K562 (cell line): ENCODE data around the gene GPR37L1. TPM values are rescaled to one million over a fixed set of nuclear protein-coding genes. Genes with fewer than 3 reads are reported as not detected.
A peak's percentile ranks its signal among the peaks of the same experiment; 100 is the strongest.

Experiments
- C11orf30 ChIP-seq: fragments of 450-650 bp; IDR thresholded peaks from 2 replicates; pipeline ENCODE4 v1.6.1; 2016; ENCODE audit warnings: low read depth, mild to moderate bottlenecking
- CC2D1A ChIP-seq: fragments of 450-650 bp; IDR thresholded peaks from 2 replicates; pipeline ENCODE4 v1.6.1; 2017; ENCODE audit warnings: mild to moderate bottlenecking
- FOXM1 ChIP-seq, 2 experiments: fragments of 450-650 bp in 1 of 2; sonication (generic) in 1 of 2; formaldehyde crosslinking in 1 of 2; IDR thresholded peaks; 2 replicates each; pipeline versions ENCODE4 v1.6.1 to v1.9.0; 2017 to 2022; ENCODE audit warnings: low read depth in 2 of 2, mild to moderate bottlenecking in 2 of 2, missing genetic modification reagents in 1 of 2, moderate library complexity in 1 of 2
- GATAD2A ChIP-seq: fragments of 450-650 bp; IDR thresholded peaks from 2 replicates; pipeline ENCODE4 v1.6.1; 2017
- HDAC2 ChIP-seq: fragments of 450-650 bp; IDR thresholded peaks from 2 replicates; pipeline ENCODE4 v1.6.1; 2016; ENCODE audit warnings: mild to moderate bottlenecking
- HDAC6 ChIP-seq: IDR thresholded peaks from 2 replicates; pipeline ENCODE4 v1.6.1; 2012; ENCODE audit warnings: low read depth, mild to moderate bottlenecking, control low read depth, inconsistent platforms, low read length, moderate library complexity
- NRF1 ChIP-seq, 2 experiments: fragments of 450-650 bp; IDR thresholded peaks in 1 of 2; conservative IDR thresholded peaks in 1 of 2; 2 replicates each; pipeline ENCODE4 v1.6.1; 2014; ENCODE audit warnings: mild to moderate bottlenecking in 2 of 2
- SMAD2 ChIP-seq: fragments of 150-350 bp; IDR thresholded peaks from 2 replicates; pipeline ENCODE4 v1.6.1; 2014; ENCODE audit warnings: low read depth, mild to moderate bottlenecking, low read length
- SP1 ChIP-seq: sonication (generic); formaldehyde crosslinking; IDR thresholded peaks from 2 replicates; pipeline ENCODE4 v1.8.1; 2022; ENCODE audit warnings: mild to moderate bottlenecking, missing genetic modification reagents
- TCF7L2 ChIP-seq: fragments of 150-350 bp; IDR thresholded peaks from 2 replicates; pipeline ENCODE4 v1.6.1; 2016; ENCODE audit warnings: low read depth, mild to moderate bottlenecking, low read length, moderate library complexity
- TSC22D4 ChIP-seq: fragments of 450-650 bp; IDR thresholded peaks from 2 replicates; pipeline ENCODE4 v1.6.1; 2016; ENCODE audit warnings: missing genetic modification characterization, missing biosample characterization, control low read depth
- XRCC5 ChIP-seq: fragments of 200-400 bp; formaldehyde crosslinking; IDR thresholded peaks from 2 replicates; pipeline ENCODE4 v1.6.1; 2017; ENCODE audit warnings: low read depth, mild to moderate bottlenecking, low read length
- ZFX ChIP-seq: sonication (generic); formaldehyde crosslinking; IDR thresholded peaks from 2 replicates; pipeline ENCODE4 v1.8.0; 2022; ENCODE audit warnings: mild to moderate bottlenecking, missing genetic modification reagents, moderate library complexity
- ZNF121 ChIP-seq: sonication (generic); formaldehyde crosslinking; conservative IDR thresholded peaks from 2 replicates; pipeline ENCODE4 v1.8.0; 2022; ENCODE audit warnings: missing genetic modification reagents
- polyA plus RNA-seq, 8 experiments: library from polyadenylated mRNA; depleted of rRNA in 4 of 8; stranded (reverse) in 5 of 8; unstranded in 3 of 8; fragments of >200 nt; fragmentation: Nextera tagmentation in 2 of 8; fragmentation: Illumina TruSeq in 1 of 8; extraction: Ambion mirVana in 2 of 8; extraction: Trizol in 1 of 8; gene quantifications; 2 replicates each; pipeline versions ENCODE4 v1.2.1 to v1.2.3, GENCODE V29; 2011 to 2014; ENCODE audit warnings: inconsistent platforms in 1 of 8, missing spikeins in 1 of 8
- total RNA-seq, 7 experiments: library from RNA; depleted of rRNA in 6 of 7; stranded (reverse); fragments of >200 nt in 6 of 7; fragmentation: Illumina TruSeq in 2 of 7; extraction: Trizol in 2 of 7; gene quantifications; 2 replicates each; pipeline versions ENCODE4 v1.2.1 to v1.2.3, GENCODE V29; 2011 to 2021; ENCODE audit warnings: low replicate concordance in 1 of 7
- TF ChIP-seq, protein P1 (sequence below): sonication (generic); IDR thresholded peaks from 2 replicates; pipeline ENCODE4 v1.6.1; 2016
- TF ChIP-seq, protein P2 (sequence below), 3 experiments: fragments of 200-800 bp in 1 of 3; sonication (Bioruptor generic) in 1 of 3; sonication (generic) in 1 of 3; formaldehyde crosslinking in 1 of 3; IDR thresholded peaks; 2 replicates each; pipeline versions ENCODE4 v1.6.1 to v1.8.0; 2016 to 2022; ENCODE audit warnings: mild to moderate bottlenecking in 2 of 3, missing compliant biosample characterization in 2 of 3, missing genetic modification characterization in 2 of 3, missing genetic modification reagents in 1 of 3
- TF ChIP-seq, protein P3 (sequence below): fragments of 200-800 bp; sonication (Bioruptor generic); IDR thresholded peaks from 2 replicates; pipeline ENCODE4 v1.6.1; 2016; ENCODE audit warnings: missing genetic modification characterization, missing compliant biosample characterization
- TF ChIP-seq, protein P4 (sequence below): fragments of 250-450 bp; sonication (Bioruptor Pico); IDR thresholded peaks from 2 replicates; pipeline ENCODE4 v1.5.0; 2020; ENCODE audit warnings: mild to moderate bottlenecking, borderline replicate concordance

The GPR37L1 gene
- total and polyA plus RNA-seq, 9 of the 15 experiments (the other 6 are each of a cell fraction or from before 2014, with no cell fraction given), result not detected

DNA sequence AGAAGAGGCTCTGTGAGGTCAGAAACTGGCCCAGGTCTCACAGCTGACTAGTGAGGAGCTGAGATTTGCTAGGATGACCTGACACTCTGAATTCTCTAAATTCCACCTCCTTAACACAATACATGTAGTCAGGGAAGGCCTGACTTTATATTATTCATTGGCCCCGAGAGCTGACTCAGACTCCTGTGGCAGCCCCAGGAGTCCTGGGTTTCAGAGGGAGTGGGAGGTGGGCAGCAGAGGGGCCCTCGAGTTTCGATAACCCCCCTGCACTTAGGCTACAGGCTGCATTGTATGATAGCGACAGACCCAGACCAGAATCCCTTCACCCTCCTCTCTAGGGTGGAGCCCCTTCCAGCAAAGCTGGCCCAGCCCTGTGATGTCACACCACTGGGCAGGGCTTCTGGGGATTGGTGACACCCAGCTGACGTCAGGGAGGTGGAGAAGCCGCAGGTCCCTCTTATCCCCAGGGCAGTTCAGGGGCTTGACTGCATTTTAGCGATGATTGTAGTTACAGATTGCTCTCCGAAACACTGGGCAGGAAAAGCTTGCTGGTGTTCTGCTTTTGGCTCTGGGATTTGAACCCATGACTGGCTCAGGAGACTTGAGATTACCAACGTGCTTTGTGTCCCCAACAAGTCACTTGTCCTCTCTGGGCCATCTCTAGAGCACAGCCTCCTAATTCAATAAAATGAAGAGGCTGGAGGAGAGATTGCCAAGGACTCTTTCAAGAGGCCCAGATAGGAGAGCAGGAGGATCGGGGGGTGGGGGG lies 17.0 kb upstream of the GPR37L1 start (continued):
- TF ChIP-seq ZFX (CRISPR knock-in tag) (peak; percentile 47; the same call in 1 of the 2 replicates), HDAC2 (peak; percentile 83; the same call in 1 of the 2 replicates), HDAC6 (no peak), FOXM1 (IDR thresholded peaks at IDR 0.05; ENCODE audit: low read depth) (no peak), FOXM1 (CRISPR knock-in tag; IDR thresholded peaks at IDR 0.05; ENCODE audit: low read depth) (0 out of 2 replicates have a peak, but pooled peaks have one; percentile 30), TSC22D4 (no peak), C11orf30 (no peak), XRCC5 (no peak), SMAD2 (no peak), CC2D1A (no peak), TCF7L2 (no peak), GATAD2A (peak; percentile 51; the same call in 1 of the 2 replicates), NRF1 (conservative IDR thresholded peaks at IDR 0.05 in 1 of 2, IDR thresholded peaks at IDR 0.05 in 1 of 2) (peak; percentile 38 to 56; a peak in 3 of 4 replicates), SP1 (no peak), ZNF121 (CRISPR knock-in tag) (no peak)
- TF ChIP-seq, protein P1, sequence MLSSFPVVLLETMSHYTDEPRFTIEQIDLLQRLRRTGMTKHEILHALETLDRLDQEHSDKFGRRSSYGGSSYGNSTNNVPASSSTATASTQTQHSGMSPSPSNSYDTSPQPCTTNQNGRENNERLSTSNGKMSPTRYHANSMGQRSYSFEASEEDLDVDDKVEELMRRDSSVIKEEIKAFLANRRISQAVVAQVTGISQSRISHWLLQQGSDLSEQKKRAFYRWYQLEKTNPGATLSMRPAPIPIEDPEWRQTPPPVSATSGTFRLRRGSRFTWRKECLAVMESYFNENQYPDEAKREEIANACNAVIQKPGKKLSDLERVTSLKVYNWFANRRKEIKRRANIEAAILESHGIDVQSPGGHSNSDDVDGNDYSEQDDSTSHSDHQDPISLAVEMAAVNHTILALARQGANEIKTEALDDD, result 0 out of 2 replicates have a peak, but pooled peaks have one; percentile 23
- TF ChIP-seq, protein P2, sequence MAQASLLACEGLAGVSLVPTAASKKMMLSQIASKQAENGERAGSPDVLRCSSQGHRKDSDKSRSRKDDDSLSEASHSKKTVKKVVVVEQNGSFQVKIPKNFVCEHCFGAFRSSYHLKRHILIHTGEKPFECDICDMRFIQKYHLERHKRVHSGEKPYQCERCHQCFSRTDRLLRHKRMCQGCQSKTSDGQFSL (CRISPR knock-in tag; IDR thresholded peaks at IDR 0.05), result no peak; the same call in 1 of the 2 replicates
- TF ChIP-seq, protein P2 (tag; IDR thresholded peaks at IDR 0.05), result 0 out of 4 replicates have a peak, but pooled peaks of 1 of the 2 experiments have one; percentile 69
- TF ChIP-seq, protein P3, sequence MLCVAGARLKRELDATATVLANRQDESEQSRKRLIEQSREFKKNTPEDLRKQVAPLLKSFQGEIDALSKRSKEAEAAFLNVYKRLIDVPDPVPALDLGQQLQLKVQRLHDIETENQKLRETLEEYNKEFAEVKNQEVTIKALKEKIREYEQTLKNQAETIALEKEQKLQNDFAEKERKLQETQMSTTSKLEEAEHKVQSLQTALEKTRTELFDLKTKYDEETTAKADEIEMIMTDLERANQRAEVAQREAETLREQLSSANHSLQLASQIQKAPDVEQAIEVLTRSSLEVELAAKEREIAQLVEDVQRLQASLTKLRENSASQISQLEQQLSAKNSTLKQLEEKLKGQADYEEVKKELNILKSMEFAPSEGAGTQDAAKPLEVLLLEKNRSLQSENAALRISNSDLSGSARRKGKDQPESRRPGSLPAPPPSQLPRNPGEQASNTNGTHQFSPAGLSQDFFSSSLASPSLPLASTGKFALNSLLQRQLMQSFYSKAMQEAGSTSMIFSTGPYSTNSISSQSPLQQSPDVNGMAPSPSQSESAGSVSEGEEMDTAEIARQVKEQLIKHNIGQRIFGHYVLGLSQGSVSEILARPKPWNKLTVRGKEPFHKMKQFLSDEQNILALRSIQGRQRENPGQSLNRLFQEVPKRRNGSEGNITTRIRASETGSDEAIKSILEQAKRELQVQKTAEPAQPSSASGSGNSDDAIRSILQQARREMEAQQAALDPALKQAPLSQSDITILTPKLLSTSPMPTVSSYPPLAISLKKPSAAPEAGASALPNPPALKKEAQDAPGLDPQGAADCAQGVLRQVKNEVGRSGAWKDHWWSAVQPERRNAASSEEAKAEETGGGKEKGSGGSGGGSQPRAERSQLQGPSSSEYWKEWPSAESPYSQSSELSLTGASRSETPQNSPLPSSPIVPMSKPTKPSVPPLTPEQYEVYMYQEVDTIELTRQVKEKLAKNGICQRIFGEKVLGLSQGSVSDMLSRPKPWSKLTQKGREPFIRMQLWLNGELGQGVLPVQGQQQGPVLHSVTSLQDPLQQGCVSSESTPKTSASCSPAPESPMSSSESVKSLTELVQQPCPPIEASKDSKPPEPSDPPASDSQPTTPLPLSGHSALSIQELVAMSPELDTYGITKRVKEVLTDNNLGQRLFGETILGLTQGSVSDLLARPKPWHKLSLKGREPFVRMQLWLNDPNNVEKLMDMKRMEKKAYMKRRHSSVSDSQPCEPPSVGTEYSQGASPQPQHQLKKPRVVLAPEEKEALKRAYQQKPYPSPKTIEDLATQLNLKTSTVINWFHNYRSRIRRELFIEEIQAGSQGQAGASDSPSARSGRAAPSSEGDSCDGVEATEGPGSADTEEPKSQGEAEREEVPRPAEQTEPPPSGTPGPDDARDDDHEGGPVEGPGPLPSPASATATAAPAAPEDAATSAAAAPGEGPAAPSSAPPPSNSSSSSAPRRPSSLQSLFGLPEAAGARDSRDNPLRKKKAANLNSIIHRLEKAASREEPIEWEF, result no peak
- TF ChIP-seq, protein P4, sequence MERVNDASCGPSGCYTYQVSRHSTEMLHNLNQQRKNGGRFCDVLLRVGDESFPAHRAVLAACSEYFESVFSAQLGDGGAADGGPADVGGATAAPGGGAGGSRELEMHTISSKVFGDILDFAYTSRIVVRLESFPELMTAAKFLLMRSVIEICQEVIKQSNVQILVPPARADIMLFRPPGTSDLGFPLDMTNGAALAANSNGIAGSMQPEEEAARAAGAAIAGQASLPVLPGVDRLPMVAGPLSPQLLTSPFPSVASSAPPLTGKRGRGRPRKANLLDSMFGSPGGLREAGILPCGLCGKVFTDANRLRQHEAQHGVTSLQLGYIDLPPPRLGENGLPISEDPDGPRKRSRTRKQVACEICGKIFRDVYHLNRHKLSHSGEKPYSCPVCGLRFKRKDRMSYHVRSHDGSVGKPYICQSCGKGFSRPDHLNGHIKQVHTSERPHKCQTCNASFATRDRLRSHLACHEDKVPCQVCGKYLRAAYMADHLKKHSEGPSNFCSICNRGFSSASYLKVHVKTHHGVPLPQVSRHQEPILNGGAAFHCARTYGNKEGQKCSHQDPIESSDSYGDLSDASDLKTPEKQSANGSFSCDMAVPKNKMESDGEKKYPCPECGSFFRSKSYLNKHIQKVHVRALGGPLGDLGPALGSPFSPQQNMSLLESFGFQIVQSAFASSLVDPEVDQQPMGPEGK (CRISPR knock-in tag), result no peak
